ENCODE data around the gene ZNF148.

- TF ChIP-seq CTCF (IDR thresholded peaks at IDR 0.05): no peak
- TF ChIP-seq POLR2AphosphoS5 (IDR thresholded peaks at IDR 0.05): no peak
- TF ChIP-seq POLR2A (IDR thresholded peaks at IDR 0.05): no peak
- no peak for TF ChIP-seq EP300 (IDR thresholded peaks at IDR 0.05)
Measured at GRCh38 chr3:125278155-125278554, 97.0 kb downstream of the ZNF148 start.

All from sigmoid colon (tissue), 4 donors.